Measurements from ENCODE around the gene ENTPD2. TPM values are rescaled to one million over a fixed set of nuclear protein-coding genes. Genes with fewer than 3 reads are reported as not detected.

ENTPD2 gene
- under 1 TPM in 4 of 9 donors, not detected in 5; 0.28 to 0.53 (median 0.36) TPM for total RNA-seq
- polyA plus RNA-seq, result 1 to 10 TPM in 2 of 3 donors, not detected in 1; 1.6 to 1.7 TPM
- long read RNA-seq, donor 1, result 0 reads
- long read RNA-seq, donor 2, result 0 reads
- long read RNA-seq, donor 3, result 0 reads
- long read RNA-seq, donor 4, result 0 reads
- long read RNA-seq, donor 5, result 0 reads
- long read RNA-seq, donor 6, result 0 reads
- long read RNA-seq, donor 7, result 0 reads
- long read RNA-seq, donor 8, partial matches to known transcripts, result 0 of 1 reads
- long read RNA-seq, donor 8, other reads (novel, unspliced or antisense), result 0 of 1 reads
- long read RNA-seq, donor 9, result 0 reads
- long read RNA-seq, donor 10, result 0 reads

GRCh38 chr9:137053944-137054931, at the start of gene ENTPD2:
TSS of gene ENTPD2 (minus strand) at chr9:137054061. CDS start at chr9:137053997, 64 bp downstream.
- H3K27me3 ChIP-seq, result peaks cover 42% of the 10 kb centered on the region
- peaks cover 0 to 21% of the 10 kb centered on the region in 2 donors for H3K4me1 ChIP-seq (replicated peaks in 1 of 2)
- no peak for DNase-seq
- no peak within 1 kb of the TSS for H3K27ac ChIP-seq
- intact Hi-C loops (cut with DNase I), result no loop called here
- no peak for TF ChIP-seq POLR2A (IDR thresholded peaks at IDR 0.05)
- TF ChIP-seq CTCF (IDR thresholded peaks at IDR 0.05), result no peak
- no peaks in the 10 kb centered on the region for H3K9me3 ChIP-seq (replicated peaks in 1 of 3)
- H3K36me3 ChIP-seq (replicated peaks in 1 of 2), result no peaks in the 10 kb centered on the region
- H3K4me3 ChIP-seq, result peak within 1 kb of the TSS in 1 of 4 donors; percentile 43
- 21 to 42% (median 31%) methylated on average over 16 to 90 of the region's 90 CpGs for WGBS, 4 donors

GRCh38 chr9:137103206-137103999, 49.5 kb upstream of the ENTPD2 start:
- 90 to 94% (median 92%) methylated on average over 29 to 37 of the region's 37 CpGs for WGBS, 4 donors
- no peak for TF ChIP-seq CTCF (IDR thresholded peaks at IDR 0.05)
- no peak for TF ChIP-seq POLR2A (IDR thresholded peaks at IDR 0.05)
- Histone ChIP-seq H3K4me3 (no peak overlapping the region), H3K27me3 (no peaks in the 10 kb centered on the region), H3K36me3 (replicated peaks in 1 of 2) (peaks cover 0 to 84% of the 10 kb centered on the region in 2 donors), H3K27ac (no peak overlapping the region), H3K9me3 (replicated peaks in 1 of 3) (no peaks in the 10 kb centered on the region), H3K4me1 (replicated peaks in 1 of 2) (no peaks in the 10 kb centered on the region)
- DNase-seq, result no peak
- intact Hi-C loops (cut with DNase I), result no loop called here

- intact Hi-C loops (cut with DNase I), result no loop called here
- Histone ChIP-seq H3K27ac (no peak overlapping the region), H3K9me3 (replicated peaks in 1 of 3) (no peaks in the 10 kb centered on the region), H3K4me3 (no peak overlapping the region), H3K27me3 (no peaks in the 10 kb centered on the region), H3K36me3 (replicated peaks in 1 of 2) (peaks cover 0 to 69% of the 10 kb centered on the region in 2 donors), H3K4me1 (replicated peaks in 1 of 2) (no peaks in the 10 kb centered on the region)
- no peak for DNase-seq
- TF ChIP-seq CTCF (IDR thresholded peaks at IDR 0.05) (no peak), POLR2A (IDR thresholded peaks at IDR 0.05) (no peak)
- 91 to 95% (median 92%) methylated on average over 11 to 14 of the region's 14 CpGs for WGBS, 4 donors
These were observed 45.4 kb upstream of the ENTPD2 start for GRCh38 chr9:137099231-137099630.

All from adrenal gland (tissue), 19 donors.